ENCODE measurements around the gene UBE2E1. TPM values are rescaled to one million over a fixed set of nuclear protein-coding genes. Genes with fewer than 3 reads are reported as not detected.

UBE2E1 gene
- polyA plus RNA-seq (2013, experiment 1 of 2), result 169 TPM
- polyA plus RNA-seq (2013, experiment 2 of 2), result 166 TPM

DNA sequence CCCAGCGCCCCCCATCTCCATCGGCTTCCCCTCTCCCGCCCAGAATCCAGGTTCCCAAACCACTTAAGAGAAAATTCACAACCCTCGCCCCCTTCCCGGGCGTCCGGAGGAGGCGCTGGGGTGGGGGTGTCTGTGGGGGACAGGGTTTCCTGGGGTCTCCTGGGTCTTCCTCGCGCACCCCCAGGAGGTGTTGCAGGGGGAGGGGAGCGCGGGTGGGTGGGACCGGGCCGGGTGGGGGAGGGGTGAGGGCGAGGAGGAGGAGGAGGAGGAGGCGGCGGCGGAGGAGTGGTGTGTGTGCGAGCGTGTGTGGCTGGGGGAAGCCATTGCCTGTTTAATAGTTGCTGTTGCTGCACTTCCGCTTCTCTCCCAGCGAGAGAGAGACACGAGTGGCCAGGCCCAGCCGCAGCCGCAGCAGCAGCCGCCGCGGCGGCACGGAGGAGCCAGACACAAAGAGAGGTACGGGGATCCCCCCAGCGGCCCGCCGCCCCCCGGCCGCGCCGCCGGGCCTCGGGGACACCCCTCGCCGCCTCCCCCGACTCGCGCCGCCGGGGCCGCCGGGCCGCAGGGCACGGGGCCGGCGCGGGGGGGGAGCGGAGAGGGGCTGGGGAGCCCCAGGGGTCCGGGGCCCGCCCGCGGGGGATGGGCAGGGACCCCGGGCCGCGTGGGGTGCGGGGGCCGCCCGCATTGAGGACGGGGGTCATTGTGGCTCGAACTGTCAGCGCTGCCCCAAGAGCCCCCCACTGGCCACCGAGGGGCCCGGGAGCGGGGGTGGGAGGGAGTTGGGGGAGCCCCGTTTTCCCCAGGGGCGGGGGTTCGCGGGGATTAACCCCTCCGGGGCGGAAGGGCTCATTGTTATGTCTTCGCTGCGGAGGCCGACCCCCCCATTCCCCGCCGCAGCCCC lies at the start of gene UBE2E1:
UBE2E1 (plus strand) TSS at position 323 of the 901 bp plus-strand sequence. CDS start 1,315 bp downstream, outside the sequence.
- Histone ChIP-seq H3K23ac (ENCODE audit: low read length) (no peak within 1 kb of the TSS), H3K79me2 (ENCODE audit: control insufficient read depth, insufficient read depth, low read length) (peaks cover 16% of the 10 kb centered on the region), H4K8ac (ENCODE audit: low read depth, low read length) (peak within 1 kb of the TSS; percentile 57), H3K4me3 (ENCODE audit: low read length) (peak within 1 kb of the TSS; percentile 79), H3K4me2 (ENCODE audit: low read length) (peak within 1 kb of the TSS; percentile 69), H3K79me1 (ENCODE audit: low read length) (peaks cover 2% of the 10 kb centered on the region), H3K4ac (ENCODE audit: low read depth, low read length) (peak within 1 kb of the TSS; percentile 100), H2BK5ac (ENCODE audit: low read length) (no peak within 1 kb of the TSS), H3K56ac (ENCODE audit: low read length) (peak within 1 kb of the TSS; percentile 92), H4K5ac (ENCODE audit: low read length) (no peak within 1 kb of the TSS), H3K27ac (ENCODE audit: low read depth, low read length) (peak within 1 kb of the TSS; percentile 84), H3K27me3 (ENCODE audit: insufficient read depth, low read length, poor library complexity) (no peaks in the 10 kb centered on the region), H3K4me1 (ENCODE audit: control insufficient read depth, low read depth, low read length) (peaks cover 12% of the 10 kb centered on the region), H3K18ac (ENCODE audit: low read length) (peak within 1 kb of the TSS; percentile 100), H2AK5ac (ENCODE audit: low read length) (no peak within 1 kb of the TSS), H3K9ac (ENCODE audit: low read length) (peak within 1 kb of the TSS; percentile 81), H3K36me3 (ENCODE audit: control insufficient read depth, insufficient read depth, low read length) (no peaks in the 10 kb centered on the region), H2BK15ac (replicated peaks; ENCODE audit: low read depth) (peak within 1 kb of the TSS; percentile 38), H2BK120ac (ENCODE audit: low read depth, low read length) (peak within 1 kb of the TSS; percentile 97)
- DNase-seq, result peak; percentile 74
- no CpG with 5 or more reads among the region's 82 CpGs for WGBS (ENCODE audit: extremely low coverage, insufficient coverage, low lambda C conversion rate)

DNA sequence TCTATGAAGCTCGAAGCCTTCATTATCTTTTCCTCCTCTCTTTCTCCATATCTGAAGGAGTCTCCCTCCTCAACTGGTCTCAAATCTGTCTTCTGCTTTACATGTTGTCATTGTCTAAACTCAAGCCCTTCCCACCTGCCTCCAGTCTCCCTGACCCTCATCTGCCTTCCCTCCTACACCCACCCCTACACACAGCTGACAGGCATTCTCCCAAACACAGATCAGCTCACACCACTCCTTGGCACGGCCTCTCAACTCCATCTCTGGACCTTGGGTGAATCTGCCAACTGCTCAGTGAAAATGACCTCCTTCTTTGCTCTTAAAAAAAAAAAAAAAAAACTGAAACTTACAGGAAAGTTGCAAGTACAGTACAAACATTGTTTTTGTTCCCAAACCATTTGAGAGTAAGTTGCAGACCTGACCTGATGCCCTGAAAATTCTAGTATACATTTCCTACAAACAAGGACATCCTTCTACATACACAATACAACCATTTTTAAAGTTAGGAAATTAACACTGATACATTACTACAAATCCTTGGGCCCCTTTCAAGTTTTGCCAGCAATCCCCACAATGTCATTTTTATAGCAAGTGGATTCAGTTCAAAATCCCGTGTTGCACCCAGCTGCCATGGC lies 49.4 kb upstream of the UBE2E1 start:
- Histone ChIP-seq H4K8ac (ENCODE audit: low read depth, low read length) (no peak overlapping the region), H3K23ac (ENCODE audit: low read length) (no peak overlapping the region), H3K27ac (ENCODE audit: low read depth, low read length) (no peak overlapping the region), H3K79me1 (ENCODE audit: low read length) (no peaks in the 10 kb centered on the region), H3K79me2 (ENCODE audit: control insufficient read depth, insufficient read depth, low read length) (no peaks in the 10 kb centered on the region), H3K4me2 (ENCODE audit: low read length) (no peak overlapping the region), H3K9ac (ENCODE audit: low read length) (no peak overlapping the region), H2AK5ac (ENCODE audit: low read length) (no peak overlapping the region), H2BK15ac (replicated peaks; ENCODE audit: low read depth) (no peak overlapping the region), H3K18ac (ENCODE audit: low read length) (no peak overlapping the region), H4K5ac (ENCODE audit: low read length) (no peak overlapping the region), H2BK5ac (ENCODE audit: low read length) (no peak overlapping the region), H3K4me3 (ENCODE audit: low read length) (no peak overlapping the region), H3K56ac (ENCODE audit: low read length) (no peak overlapping the region), H3K4me1 (ENCODE audit: control insufficient read depth, low read depth, low read length) (peaks cover 12% of the 10 kb centered on the region), H2BK120ac (ENCODE audit: low read depth, low read length) (no peak overlapping the region), H3K27me3 (ENCODE audit: insufficient read depth, low read length, poor library complexity) (no peaks in the 10 kb centered on the region), H3K4ac (ENCODE audit: low read depth, low read length) (no peak overlapping the region), H3K36me3 (ENCODE audit: control insufficient read depth, insufficient read depth, low read length) (no peaks in the 10 kb centered on the region)
- WGBS (ENCODE audit: extremely low coverage, insufficient coverage, low lambda C conversion rate), result no CpG with 5 or more reads among the region's 3 CpGs
- DNase-seq, result no peak

DNA sequence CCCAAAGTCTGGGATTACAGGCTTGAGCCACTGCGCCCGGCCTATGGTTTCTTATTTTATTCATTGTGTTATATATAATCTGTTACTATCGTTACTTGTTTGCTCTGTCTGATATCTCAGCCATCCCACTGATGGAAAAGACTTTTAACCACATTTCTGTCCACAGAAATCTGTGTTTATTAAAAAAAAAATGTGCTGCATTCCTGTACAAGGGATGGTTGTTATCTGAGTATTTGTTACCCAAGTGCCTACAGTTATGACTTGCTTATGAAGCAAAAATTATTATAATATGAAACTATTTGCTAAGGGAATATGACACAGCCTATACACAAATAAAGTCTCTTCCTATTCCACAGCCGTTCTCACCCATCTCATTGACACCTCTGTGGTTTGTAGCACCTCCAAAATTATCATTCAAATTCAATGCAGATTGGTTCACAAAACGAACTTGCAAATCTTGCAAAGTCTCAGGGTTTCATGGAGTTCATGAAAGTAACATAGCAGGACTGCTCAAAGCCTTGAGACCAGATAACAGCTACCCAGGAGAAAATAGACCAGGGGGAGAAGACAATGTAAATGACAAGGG lies 47.4 kb upstream of the UBE2E1 start:
- Histone ChIP-seq H3K79me2 (ENCODE audit: control insufficient read depth, insufficient read depth, low read length) (no peaks in the 10 kb centered on the region), H3K4me2 (ENCODE audit: low read length) (no peak overlapping the region), H2BK5ac (ENCODE audit: low read length) (no peak overlapping the region), H3K36me3 (ENCODE audit: control insufficient read depth, insufficient read depth, low read length) (no peaks in the 10 kb centered on the region), H3K4me3 (ENCODE audit: low read length) (no peak overlapping the region), H3K27me3 (ENCODE audit: insufficient read depth, low read length, poor library complexity) (no peaks in the 10 kb centered on the region), H3K4ac (ENCODE audit: low read depth, low read length) (no peak overlapping the region), H3K27ac (ENCODE audit: low read depth, low read length) (no peak overlapping the region), H3K4me1 (ENCODE audit: control insufficient read depth, low read depth, low read length) (peaks cover 9% of the 10 kb centered on the region), H2BK120ac (ENCODE audit: low read depth, low read length) (no peak overlapping the region), H3K9ac (ENCODE audit: low read length) (no peak overlapping the region), H3K79me1 (ENCODE audit: low read length) (no peaks in the 10 kb centered on the region), H2BK15ac (replicated peaks; ENCODE audit: low read depth) (no peak overlapping the region), H3K56ac (ENCODE audit: low read length) (no peak overlapping the region), H4K5ac (ENCODE audit: low read length) (no peak overlapping the region), H2AK5ac (ENCODE audit: low read length) (no peak overlapping the region), H4K8ac (ENCODE audit: low read depth, low read length) (no peak overlapping the region), H3K23ac (ENCODE audit: low read length) (no peak overlapping the region), H3K18ac (ENCODE audit: low read length) (no peak overlapping the region)
- WGBS (ENCODE audit: extremely low coverage, insufficient coverage, low lambda C conversion rate), result no CpG with 5 or more reads among the region's 5 CpGs
- DNase-seq, result no peak

DNA sequence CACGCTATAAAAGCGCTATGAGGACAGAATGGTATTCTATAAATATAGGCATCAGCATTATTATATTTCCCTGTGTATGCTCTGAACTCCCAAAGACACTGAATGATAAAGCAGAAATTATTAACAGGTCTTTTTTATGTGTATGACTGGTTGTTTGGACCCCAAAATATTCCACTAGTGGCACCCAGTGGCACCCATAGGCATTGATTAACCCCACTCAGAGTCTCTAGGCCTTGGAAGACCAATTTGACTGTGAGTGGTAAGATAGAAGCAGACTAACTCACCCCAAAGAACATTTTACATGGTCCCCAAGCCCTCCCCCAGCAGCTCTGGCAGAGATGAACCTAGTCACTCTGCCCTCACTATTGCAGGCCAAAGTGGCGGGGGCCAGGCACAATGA lies 45.4 kb upstream of the UBE2E1 start:
- Histone ChIP-seq H2BK5ac (ENCODE audit: low read length) (no peak overlapping the region), H3K23ac (ENCODE audit: low read length) (no peak overlapping the region), H4K8ac (ENCODE audit: low read depth, low read length) (no peak overlapping the region), H3K79me2 (ENCODE audit: control insufficient read depth, insufficient read depth, low read length) (no peaks in the 10 kb centered on the region), H3K4me1 (ENCODE audit: control insufficient read depth, low read depth, low read length) (peaks cover 9% of the 10 kb centered on the region), H3K79me1 (ENCODE audit: low read length) (no peaks in the 10 kb centered on the region), H3K4me2 (ENCODE audit: low read length) (no peak overlapping the region), H3K36me3 (ENCODE audit: control insufficient read depth, insufficient read depth, low read length) (no peaks in the 10 kb centered on the region), H3K4ac (ENCODE audit: low read depth, low read length) (no peak overlapping the region), H3K27me3 (ENCODE audit: insufficient read depth, low read length, poor library complexity) (no peaks in the 10 kb centered on the region), H3K27ac (ENCODE audit: low read depth, low read length) (no peak overlapping the region), H2BK15ac (replicated peaks; ENCODE audit: low read depth) (no peak overlapping the region), H3K18ac (ENCODE audit: low read length) (peak overlapping the region; percentile 93), H4K5ac (ENCODE audit: low read length) (no peak overlapping the region), H3K56ac (ENCODE audit: low read length) (no peak overlapping the region), H2BK120ac (ENCODE audit: low read depth, low read length) (no peak overlapping the region), H3K9ac (ENCODE audit: low read length) (no peak overlapping the region), H2AK5ac (ENCODE audit: low read length) (no peak overlapping the region), H3K4me3 (ENCODE audit: low read length) (no peak overlapping the region)
- WGBS (ENCODE audit: extremely low coverage, insufficient coverage, low lambda C conversion rate), result no CpG with 5 or more reads among the region's 3 CpGs
- no peak for DNase-seq

DNA sequence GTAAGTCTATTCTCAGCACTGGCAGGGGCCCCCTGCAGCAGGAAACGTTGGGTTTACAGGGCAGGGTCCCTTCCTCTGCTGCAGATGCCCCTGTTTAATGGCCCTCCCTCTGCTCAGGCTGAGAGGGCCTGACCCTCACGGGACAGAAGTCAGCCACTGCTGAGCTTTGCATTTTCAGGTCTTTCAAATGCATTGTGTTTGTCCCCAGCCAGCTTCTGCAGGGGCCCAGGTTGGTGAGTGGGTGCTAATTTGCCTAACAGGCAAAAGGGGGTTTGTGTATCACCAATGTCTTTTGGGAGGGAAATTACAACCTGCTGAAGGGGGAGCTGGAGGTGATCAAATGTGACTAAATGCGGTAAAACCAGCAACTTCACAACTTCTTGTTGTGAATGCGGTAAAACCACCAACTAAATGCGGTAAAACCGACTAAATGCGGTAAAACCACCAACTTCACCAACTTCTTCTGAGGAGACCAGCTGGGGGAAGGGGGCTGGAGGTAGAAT lies 44.8 kb upstream of the UBE2E1 start:
- no peak overlapping the region for H2AK5ac ChIP-seq (ENCODE audit: low read length)
- H2BK15ac ChIP-seq (replicated peaks; ENCODE audit: low read depth), result peak overlapping the region; percentile 65
- H3K4me2 ChIP-seq (ENCODE audit: low read length), result no peak overlapping the region
- H4K8ac ChIP-seq (ENCODE audit: low read depth, low read length), result no peak overlapping the region
- no peak overlapping the region for H3K23ac ChIP-seq (ENCODE audit: low read length)
- H3K27ac ChIP-seq (ENCODE audit: low read depth, low read length), result peak overlapping the region; percentile 16
- no peak overlapping the region for H2BK120ac ChIP-seq (ENCODE audit: low read depth, low read length)
- peak overlapping the region; percentile 70 for H3K56ac ChIP-seq (ENCODE audit: low read length)
- H3K4ac ChIP-seq (ENCODE audit: low read depth, low read length), result no peak overlapping the region
- H4K5ac ChIP-seq (ENCODE audit: low read length), result peak overlapping the region; percentile 29
- no peaks in the 10 kb centered on the region for H3K79me2 ChIP-seq (ENCODE audit: control insufficient read depth, insufficient read depth, low read length)
- H3K36me3 ChIP-seq (ENCODE audit: control insufficient read depth, insufficient read depth, low read length), result no peaks in the 10 kb centered on the region
- peaks cover 9% of the 10 kb centered on the region for H3K4me1 ChIP-seq (ENCODE audit: control insufficient read depth, low read depth, low read length)
- H3K18ac ChIP-seq (ENCODE audit: low read length), result peak overlapping the region; percentile 93
- H3K9ac ChIP-seq (ENCODE audit: low read length), result peak overlapping the region; percentile 29
- no CpG with 5 or more reads among the region's 7 CpGs for WGBS (ENCODE audit: extremely low coverage, insufficient coverage, low lambda C conversion rate)
- no peak overlapping the region for H3K4me3 ChIP-seq (ENCODE audit: low read length)
- no peaks in the 10 kb centered on the region for H3K27me3 ChIP-seq (ENCODE audit: insufficient read depth, low read length, poor library complexity)
- no peaks in the 10 kb centered on the region for H3K79me1 ChIP-seq (ENCODE audit: low read length)
- H2BK5ac ChIP-seq (ENCODE audit: low read length), result no peak overlapping the region
- peak; percentile 34 for DNase-seq

Data from mesendoderm (in vitro differentiated cells).